Brain microvascular endothelial cell (primary cell): ENCODE data around the gene BCL11B.

Experiments
- DNase-seq: peaks from one replicate; pipeline ENCODE4 v3.0.0-alpha.2; 2020
- H3K27ac ChIP-seq: fragments of 250-450 bp; sonication (Bioruptor Pico); 2 replicates; pipeline ENCODE4 v1.5.1; 2020; ENCODE audit warnings: mild to moderate bottlenecking, moderate library complexity
- H3K27me3 ChIP-seq: fragments of 250-450 bp; sonication (Bioruptor Pico); replicated peaks from 2 replicates; pipeline ENCODE4 v1.5.1; 2020; ENCODE audit warnings: mild to moderate bottlenecking
- H3K36me3 ChIP-seq: fragments of 250-450 bp; sonication (Bioruptor Pico); replicated peaks from 2 replicates; pipeline ENCODE4 v1.5.1; 2020; ENCODE audit warnings: mild to moderate bottlenecking
- H3K4me3 ChIP-seq: 2 replicates; pipeline ENCODE4 v1.5.1; 2011; ENCODE audit warnings: low read depth, mild to moderate bottlenecking, control low read depth, low read length, moderate library complexity
- CTCF ChIP-seq: IDR thresholded peaks from 2 replicates; pipeline ENCODE4 v1.5.1; 2011; ENCODE audit warnings: low read depth, mild to moderate bottlenecking, moderate library complexity, low read length, control low read depth, inconsistent platforms; ENCODE audit errors: missing control alignments
- in situ Hi-C: cut with HindIII; loops from 2 replicates; pipeline ENCODE4 v1.10.0; 2017; ENCODE audit warnings: low sequenced_read_pairs, low pct_ligation_motif_present

BCL11B gene

GRCh38 chr14:99173086-99173485 is 98.9 kb downstream of the BCL11B start:
- Histone ChIP-seq H3K27me3 (no peaks in the 10 kb centered on the region), H3K27ac (no peak overlapping the region), H3K36me3 (no peaks in the 10 kb centered on the region), H3K4me3 (no peak overlapping the region)
- no peak for TF ChIP-seq CTCF
- in situ Hi-C loops = no loop called here
- DNase-seq = no peak

- no peaks in the 10 kb centered on the region for H3K36me3 ChIP-seq
Measured at GRCh38 chr14:99171396-99171795, 100.6 kb downstream of the BCL11B start.

GRCh38 chr14:99169776-99170356 is 102.1 kb downstream of the BCL11B start:
- H3K27me3 ChIP-seq = no peaks in the 10 kb centered on the region
- DNase-seq = no peak
- no peak overlapping the region for H3K4me3 ChIP-seq
- TF ChIP-seq CTCF = no peak
- no peak overlapping the region for H3K27ac ChIP-seq
- in situ Hi-C loops = no loop called here
- H3K36me3 ChIP-seq = no peaks in the 10 kb centered on the region

More at GRCh38 chr14:99171396-99171795, 100.6 kb downstream of the BCL11B start:
- no peaks in the 10 kb centered on the region for H3K27me3 ChIP-seq
- DNase-seq = no peak
- TF ChIP-seq CTCF = no peak
- no peak overlapping the region for H3K27ac ChIP-seq
- in situ Hi-C loops = no loop called here
- no peak overlapping the region for H3K4me3 ChIP-seq

- no peak for DNase-seq
- in situ Hi-C loops = no loop called here
- H3K4me3 ChIP-seq = no peak overlapping the region
Measured at GRCh38 chr14:99168330-99168729, 103.7 kb downstream of the BCL11B start.

DNA sequence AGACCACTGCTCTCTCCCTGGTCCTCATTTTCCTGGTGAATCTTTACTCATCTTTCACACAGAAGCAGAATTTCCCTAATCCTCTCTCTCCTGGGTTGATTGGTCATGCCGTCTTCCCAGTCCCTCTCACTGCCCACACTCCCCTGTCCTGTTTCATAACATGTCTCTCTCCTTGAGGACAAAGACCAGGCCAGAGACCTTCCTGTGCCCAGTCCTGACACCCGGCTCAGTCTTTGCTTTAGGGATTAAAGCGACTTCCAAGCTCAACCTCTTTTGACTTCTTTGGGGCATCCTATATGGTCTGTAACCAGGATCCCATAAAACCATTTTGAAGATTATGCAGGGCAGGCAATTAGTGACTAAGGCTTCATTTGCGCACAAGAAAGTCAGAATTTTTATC is 105.5 kb downstream of the BCL11B start:
- no peaks in the 10 kb centered on the region for H3K36me3 ChIP-seq
- H3K4me3 ChIP-seq = no peak overlapping the region
- DNase-seq = no peak
- H3K27me3 ChIP-seq = no peaks in the 10 kb centered on the region
- no peak for TF ChIP-seq CTCF
- in situ Hi-C loops = no loop called here
- no peak overlapping the region for H3K27ac ChIP-seq

More at GRCh38 chr14:99168330-99168729, 103.7 kb downstream of the BCL11B start:
- Histone ChIP-seq H3K36me3 (no peaks in the 10 kb centered on the region), H3K27me3 (no peaks in the 10 kb centered on the region), H3K27ac (no peak overlapping the region)
- TF ChIP-seq CTCF = no peak

- H3K4me3 ChIP-seq = no peak overlapping the region
- in situ Hi-C loops = no loop called here
- H3K36me3 ChIP-seq = no peaks in the 10 kb centered on the region
- no peaks in the 10 kb centered on the region for H3K27me3 ChIP-seq
- DNase-seq = no peak
- H3K27ac ChIP-seq = no peak overlapping the region
- no peak for TF ChIP-seq CTCF
Measured at GRCh38 chr14:99164712-99165111, 107.3 kb downstream of the BCL11B start.
